Gastroesophageal sphincter (tissue), 3 donors: ENCODE data around the gene FIP1L1.

Experiments used
- EP300 ChIP-seq: sonication (generic); formaldehyde crosslinking; IDR thresholded peaks from one replicate; pipeline ENCODE4 v1.6.1; 2017; ENCODE audit warnings: antibody characterized with exemption, mild to moderate bottlenecking
- POLR2A ChIP-seq, 2 donors: fragments of 450-650 bp; IDR thresholded peaks; one replicate each; pipeline ENCODE4 v1.6.1; 2017; ENCODE audit warnings: antibody characterized with exemption in 2 of 2, mild to moderate bottlenecking in 2 of 2, moderate library complexity in 1 of 2
- TF ChIP-seq, protein P1 (sequence below), 4 experiments: fragments of 200-600 bp in 2 of 4; fragments of 450-650 bp in 2 of 4; sonication (generic) in 1 of 4; IDR thresholded peaks; one replicate each; pipeline ENCODE4 v1.5.1; 2017 to 2019; ENCODE audit warnings: antibody characterized with exemption in 4 of 4, mild to moderate bottlenecking in 2 of 4, moderate library complexity in 2 of 4

DNA sequence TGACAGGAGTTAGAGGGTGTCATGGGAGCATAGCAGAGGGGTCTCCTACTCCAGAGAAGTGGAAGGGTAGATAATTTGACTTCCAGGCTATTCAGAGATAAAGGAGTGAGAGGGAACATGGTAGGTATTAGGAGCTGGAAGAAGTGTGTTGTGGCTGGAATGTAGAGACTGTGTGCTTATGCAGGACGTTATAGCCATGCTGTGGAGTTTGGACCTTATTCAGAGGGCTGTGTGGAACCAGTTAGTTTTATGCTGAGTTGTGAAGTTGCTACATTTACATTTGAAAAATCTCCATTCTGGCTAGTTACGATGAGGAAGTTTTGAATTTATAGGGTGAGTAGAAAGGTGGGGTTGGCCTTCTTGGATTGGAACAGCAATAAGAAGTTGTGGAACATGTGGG, 67.5 kb downstream of the FIP1L1 start:
- TF ChIP-seq, protein P1, sequence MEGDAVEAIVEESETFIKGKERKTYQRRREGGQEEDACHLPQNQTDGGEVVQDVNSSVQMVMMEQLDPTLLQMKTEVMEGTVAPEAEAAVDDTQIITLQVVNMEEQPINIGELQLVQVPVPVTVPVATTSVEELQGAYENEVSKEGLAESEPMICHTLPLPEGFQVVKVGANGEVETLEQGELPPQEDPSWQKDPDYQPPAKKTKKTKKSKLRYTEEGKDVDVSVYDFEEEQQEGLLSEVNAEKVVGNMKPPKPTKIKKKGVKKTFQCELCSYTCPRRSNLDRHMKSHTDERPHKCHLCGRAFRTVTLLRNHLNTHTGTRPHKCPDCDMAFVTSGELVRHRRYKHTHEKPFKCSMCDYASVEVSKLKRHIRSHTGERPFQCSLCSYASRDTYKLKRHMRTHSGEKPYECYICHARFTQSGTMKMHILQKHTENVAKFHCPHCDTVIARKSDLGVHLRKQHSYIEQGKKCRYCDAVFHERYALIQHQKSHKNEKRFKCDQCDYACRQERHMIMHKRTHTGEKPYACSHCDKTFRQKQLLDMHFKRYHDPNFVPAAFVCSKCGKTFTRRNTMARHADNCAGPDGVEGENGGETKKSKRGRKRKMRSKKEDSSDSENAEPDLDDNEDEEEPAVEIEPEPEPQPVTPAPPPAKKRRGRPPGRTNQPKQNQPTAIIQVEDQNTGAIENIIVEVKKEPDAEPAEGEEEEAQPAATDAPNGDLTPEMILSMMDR (IDR thresholded peaks at IDR 0.05) = no peak
- no peak for TF ChIP-seq POLR2A (IDR thresholded peaks at IDR 0.05)
- no peak for TF ChIP-seq EP300
